Spleen (tissue), 7 donors: ENCODE data around the gene MAEA.

ENCODE experiments used
- CTCF ChIP-seq, 11 experiments: fragments of 200-600 bp in 7 of 11; fragments of 450-650 bp in 4 of 11; sonication (generic) in 4 of 11; IDR thresholded peaks in 8 of 11; conservative IDR thresholded peaks in 3 of 11; 1 replicate in 7 of 11; 2 replicates in 4 of 11; pipeline versions ENCODE4 v1.4.0 to v1.8.0; 2016 to 2021; ENCODE audit warnings: antibody characterized with exemption in 11 of 11, inconsistent platforms in 4 of 11, mild to moderate bottlenecking in 1 of 11
- POLR2AphosphoS5 ChIP-seq, 3 donors: sonication (generic); formaldehyde crosslinking; IDR thresholded peaks; one replicate each; pipeline ENCODE4 v1.5.1; 2017; ENCODE audit warnings: antibody characterized with exemption in 3 of 3
- donor health status: DM: no; HTN: no; CAD: no; lungs with moderate emphysema.
- donor health status: DM: no; HTN: no; CAD: no.
- donor health status: DM: no; HTN: no; CAD: no.

GRCh38 chr4:1361431-1361830 is 71.7 kb downstream of the MAEA start:
- no peak for TF ChIP-seq POLR2AphosphoS5 (IDR thresholded peaks at IDR 0.05)
- no peak for TF ChIP-seq CTCF (IDR thresholded peaks at IDR 0.05 in 8 of 11, conservative IDR thresholded peaks at IDR 0.05 in 3 of 11)
